Naive B cell (primary cell): ENCODE measurements around the gene NLRP6. TPM values are rescaled to one million over a fixed set of nuclear protein-coding genes. Genes with fewer than 3 reads are reported as not detected.
"Not testable (repeated sequence)": the region's sequence is repeated elsewhere in the genome, so short reads cannot be mapped to it uniquely, and the experiment has no call there.

ENCODE experiments used
- ATAC-seq, 2 donors: fragments of 150-1000 bp; cut with Tn5 transposase; 2 replicates each; pipeline ENCODE4 v1.10.0; 2021; ENCODE audit warnings: low read depth in 2 of 2, mild to moderate bottlenecking in 2 of 2, moderate library complexity in 2 of 2
- DNase-seq: peaks from one replicate; pipeline ENCODE4 v3.0.0; 2022
- H3K27ac Mint-ChIP-seq, 6 donors: one replicate each; pipeline ENCODE4 v1.8.0; 2020 to 2022; ENCODE audit warnings: mild to moderate bottlenecking in 6 of 6, mixed read lengths in 6 of 6, moderate library complexity in 5 of 6, inconsistent platforms in 2 of 6
- H3K27me3 Mint-ChIP-seq, 3 donors: one replicate each; pipeline ENCODE4 v1.8.0; 2021 to 2022; ENCODE audit warnings: mixed read lengths in 3 of 3, mild to moderate bottlenecking in 1 of 3
- H3K36me3 Mint-ChIP-seq, 2 donors: one replicate each; pipeline ENCODE4 v1.8.0; 2020 to 2022; ENCODE audit warnings: mixed read lengths in 2 of 2, inconsistent platforms in 1 of 2, mild to moderate bottlenecking in 1 of 2
- H3K4me1 Mint-ChIP-seq, 3 donors: one replicate each; pipeline ENCODE4 v1.8.0; 2020 to 2022; ENCODE audit warnings: mixed read lengths in 3 of 3, inconsistent platforms in 1 of 3, mild to moderate bottlenecking in 1 of 3, moderate library complexity in 1 of 3
- H3K4me3 Mint-ChIP-seq, 8 donors: one replicate each; pipeline ENCODE4 v1.8.0; 2020 to 2022; ENCODE audit warnings: mild to moderate bottlenecking in 8 of 8, mixed read lengths in 8 of 8, moderate library complexity in 8 of 8, inconsistent platforms in 2 of 8
- H3K9me3 Mint-ChIP-seq, 7 donors: one replicate each; pipeline ENCODE4 v1.8.0; 2020 to 2022; ENCODE audit warnings: mixed read lengths in 7 of 7, mild to moderate bottlenecking in 5 of 7, inconsistent platforms in 2 of 7, moderate library complexity in 1 of 7
- polyA plus RNA-seq, 6 donors: library from polyadenylated mRNA; unstranded; fragments of 300-500 nt; fragmentation: Illumina TruSeq; gene quantifications; one replicate each; pipeline ENCODE4 v1.2.3, GENCODE V29; 2021; ENCODE audit warnings: low read depth in 6 of 6

Gene NLRP6
- polyA plus RNA-seq, 6 donors from 2014 or later: 1.4 to 3.3 (median 2.2) TPM

DNA sequence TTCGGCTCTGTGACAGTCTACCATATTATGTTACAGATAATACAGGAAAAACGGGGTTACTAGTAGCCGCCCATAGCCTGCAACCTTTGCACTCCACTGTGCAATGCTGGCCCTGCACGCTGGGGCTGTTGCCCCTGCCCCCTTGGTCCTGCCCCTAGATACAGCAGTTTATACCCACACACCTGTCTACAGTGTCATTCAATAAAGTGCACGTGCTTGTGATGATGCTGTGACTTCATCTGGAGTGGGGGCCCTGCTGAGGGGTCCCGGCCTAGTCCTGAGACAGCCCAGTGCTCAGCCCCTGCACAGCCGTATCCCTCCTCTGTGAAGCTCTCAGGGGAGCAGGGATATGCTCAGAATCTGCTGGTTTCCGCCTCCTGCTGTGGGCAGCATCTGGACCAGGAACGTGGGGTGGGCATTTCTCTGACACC is 36.9 kb downstream of the NLRP6 start:
- Mint-ChIP-seq H3K4me3 (peak overlapping the region; percentile 38 to 96 (median 91)), H3K27me3 (peaks cover 0 to under 1% (median 0%) of the 10 kb centered on the region in 3 donors), H3K27ac (peak overlapping the region in 2 of 6 donors; percentile 26 to 86), H3K36me3 (no peaks in the 10 kb centered on the region), H3K4me1 (peaks cover 25 to 61% (median 38%) of the 10 kb centered on the region in 3 donors), H3K9me3 (no peaks in the 10 kb centered on the region)
- DNase-seq (no peak), ATAC-seq (no peak)

DNA sequence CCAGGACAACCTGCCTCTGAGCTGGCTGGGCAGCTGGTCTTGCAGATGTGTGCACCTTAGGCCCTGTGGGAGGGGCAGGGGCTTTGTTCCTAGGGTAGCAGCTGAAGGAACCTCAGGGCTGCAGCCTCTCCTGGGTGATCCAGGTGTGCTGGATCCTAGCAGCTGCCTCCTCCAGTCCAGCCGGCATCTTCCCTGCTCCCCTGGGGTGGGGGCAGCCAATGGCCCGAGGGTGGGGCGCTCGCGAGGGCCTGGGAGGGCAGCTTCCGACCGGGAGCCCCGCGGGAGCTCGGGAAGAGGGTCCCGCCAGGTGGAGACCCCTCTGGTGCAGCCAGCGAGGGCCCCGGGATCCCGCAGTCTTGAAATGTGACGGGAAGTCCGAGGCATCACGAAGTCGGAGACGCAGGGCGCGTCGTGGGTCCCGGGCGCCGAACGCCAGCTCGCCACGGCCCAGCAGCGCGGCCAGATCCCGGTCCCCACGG is 37.3 kb downstream of the NLRP6 start:
- DNase-seq: no peak
- Mint-ChIP-seq H3K9me3 (no peaks in the 10 kb centered on the region), H3K27ac (no peak overlapping the region), H3K4me3 (peak overlapping the region in 5 of 8 donors; percentile 38 to 96 (median 90)), H3K36me3 (no peaks in the 10 kb centered on the region), H3K27me3 (peaks cover 0 to 5% (median 4%) of the 10 kb centered on the region in 3 donors), H3K4me1 (peaks cover 30 to 65% (median 43%) of the 10 kb centered on the region in 3 donors)
- ATAC-seq: no peak

DNA sequence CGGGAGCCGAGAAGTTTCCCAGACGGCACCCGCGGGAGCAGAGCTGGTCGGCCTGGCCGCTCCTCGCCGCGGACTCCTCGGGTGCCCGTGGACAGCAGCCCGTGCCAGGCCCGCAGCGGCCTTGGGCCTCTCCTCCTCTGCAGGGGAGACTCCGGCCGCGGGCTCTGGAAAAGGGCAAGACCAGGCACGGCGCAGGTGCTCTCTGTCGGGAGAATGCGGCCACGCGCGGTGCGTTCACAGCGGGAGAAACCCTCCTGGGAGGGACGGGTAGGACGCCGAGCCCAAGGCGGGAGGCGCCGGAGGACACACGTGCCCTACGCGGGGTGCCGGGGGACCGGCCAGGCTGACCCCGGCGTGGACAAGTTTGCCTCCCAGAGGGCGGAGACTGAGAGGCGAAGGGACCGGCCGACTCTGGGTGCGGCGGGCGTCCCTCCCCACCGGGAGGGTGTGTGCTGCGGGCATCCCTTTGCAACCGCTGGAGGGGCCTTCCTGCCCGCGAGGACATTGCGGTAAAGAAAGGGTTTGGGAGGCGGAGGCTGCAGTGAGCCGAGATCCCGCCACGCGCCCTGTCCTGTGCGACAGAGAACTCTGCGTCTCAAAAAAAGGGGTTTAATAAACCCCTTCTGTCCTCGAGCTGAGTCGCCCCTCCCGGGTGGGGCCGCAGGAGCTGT is 38.0 kb downstream of the NLRP6 start:
- H3K27ac Mint-ChIP-seq: no peak overlapping the region
- H3K4me3 Mint-ChIP-seq: peak overlapping the region in 7 of 8 donors; percentile 16 to 92 (median 62)
- no peaks in the 10 kb centered on the region for H3K9me3 Mint-ChIP-seq
- ATAC-seq (no peak), DNase-seq (no peak)
- H3K27me3 Mint-ChIP-seq: peaks cover 0 to 8% (median 6%) of the 10 kb centered on the region in 3 donors
- H3K36me3 Mint-ChIP-seq: no peaks in the 10 kb centered on the region
- H3K4me1 Mint-ChIP-seq: peaks cover 34 to 68% (median 46%) of the 10 kb centered on the region in 3 donors

DNA sequence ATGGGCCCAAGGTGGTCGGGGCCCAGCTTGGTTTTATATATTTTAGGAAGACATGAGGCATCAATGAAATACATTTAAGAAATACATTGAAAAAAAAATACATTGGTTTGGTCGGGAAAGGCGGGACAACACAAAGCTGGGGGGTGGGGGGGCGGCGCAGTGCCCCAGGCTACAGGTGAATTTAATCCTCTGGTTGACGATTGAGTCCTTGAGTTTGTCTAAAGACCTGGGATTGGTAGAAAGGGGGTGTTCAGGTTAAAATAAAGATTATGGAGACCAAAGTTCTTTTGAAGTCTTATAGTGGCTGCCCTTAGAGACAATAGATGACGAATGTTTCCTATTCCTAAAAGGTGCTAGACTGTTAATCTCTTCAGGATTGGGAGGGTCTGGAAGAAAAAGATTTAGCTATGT is 38.7 kb downstream of the NLRP6 start:
- H3K9me3 Mint-ChIP-seq: no peaks in the 10 kb centered on the region
- DNase-seq (no peak), ATAC-seq (no peak)
- H3K27me3 Mint-ChIP-seq: peaks cover 0 to 8% (median 6%) of the 10 kb centered on the region in 3 donors
- peak overlapping the region; percentile 34 to 92 (median 71) for H3K4me3 Mint-ChIP-seq
- peak overlapping the region in 5 of 6 donors; percentile 33 to 87 (median 76) for H3K27ac Mint-ChIP-seq
- H3K4me1 Mint-ChIP-seq: peaks cover 34 to 63% (median 46%) of the 10 kb centered on the region in 3 donors
- H3K36me3 Mint-ChIP-seq: no peaks in the 10 kb centered on the region

DNA sequence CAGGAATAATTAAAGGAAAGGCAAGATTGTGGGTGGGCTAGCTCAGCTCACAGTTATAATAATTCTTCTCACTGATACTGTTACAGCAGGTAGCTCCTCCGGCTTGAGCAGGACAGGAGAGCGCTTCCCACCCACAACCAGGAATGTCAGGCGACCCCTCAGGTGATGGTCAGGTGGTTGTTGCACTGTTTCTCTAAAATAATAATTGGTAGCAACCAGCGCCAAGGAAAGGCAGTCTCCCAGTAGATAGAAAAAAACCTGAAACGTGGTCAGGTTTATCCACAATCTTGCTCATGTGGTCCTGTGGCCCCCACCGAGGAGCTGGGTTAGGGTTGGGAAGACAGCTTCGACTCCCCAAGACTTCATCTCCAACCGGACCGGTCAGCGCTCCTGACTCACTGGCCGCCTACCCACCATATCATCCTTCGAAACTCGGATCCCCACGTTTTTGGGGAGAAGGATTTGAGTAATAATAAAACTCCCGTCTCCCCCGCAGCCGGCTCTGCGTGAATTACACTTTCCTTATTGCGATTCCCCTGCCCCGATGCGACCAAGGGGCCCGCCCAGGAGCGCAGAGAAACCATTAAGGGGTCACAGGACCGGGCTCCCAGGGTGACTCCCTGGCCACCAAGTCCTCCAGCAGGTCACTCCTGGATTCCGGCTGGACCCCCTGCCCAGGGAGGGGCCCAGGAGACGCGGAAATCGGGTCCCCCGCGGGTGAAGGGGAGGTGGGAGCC is 39.6 kb downstream of the NLRP6 start:
- not testable (repeated sequence) for DNase-seq, H3K36me3 Mint-ChIP-seq, H3K9me3 Mint-ChIP-seq, H3K27me3 Mint-ChIP-seq, ATAC-seq
- Mint-ChIP-seq H3K27ac (peak overlapping the region in 3 of 6 donors; percentile 33 to 57 (median 38)), H3K4me3 (peak overlapping the region; percentile 40 to 92 (median 68)), H3K4me1 (peaks cover 33 to 55% (median 45%) of the 10 kb centered on the region in 3 donors)

DNA sequence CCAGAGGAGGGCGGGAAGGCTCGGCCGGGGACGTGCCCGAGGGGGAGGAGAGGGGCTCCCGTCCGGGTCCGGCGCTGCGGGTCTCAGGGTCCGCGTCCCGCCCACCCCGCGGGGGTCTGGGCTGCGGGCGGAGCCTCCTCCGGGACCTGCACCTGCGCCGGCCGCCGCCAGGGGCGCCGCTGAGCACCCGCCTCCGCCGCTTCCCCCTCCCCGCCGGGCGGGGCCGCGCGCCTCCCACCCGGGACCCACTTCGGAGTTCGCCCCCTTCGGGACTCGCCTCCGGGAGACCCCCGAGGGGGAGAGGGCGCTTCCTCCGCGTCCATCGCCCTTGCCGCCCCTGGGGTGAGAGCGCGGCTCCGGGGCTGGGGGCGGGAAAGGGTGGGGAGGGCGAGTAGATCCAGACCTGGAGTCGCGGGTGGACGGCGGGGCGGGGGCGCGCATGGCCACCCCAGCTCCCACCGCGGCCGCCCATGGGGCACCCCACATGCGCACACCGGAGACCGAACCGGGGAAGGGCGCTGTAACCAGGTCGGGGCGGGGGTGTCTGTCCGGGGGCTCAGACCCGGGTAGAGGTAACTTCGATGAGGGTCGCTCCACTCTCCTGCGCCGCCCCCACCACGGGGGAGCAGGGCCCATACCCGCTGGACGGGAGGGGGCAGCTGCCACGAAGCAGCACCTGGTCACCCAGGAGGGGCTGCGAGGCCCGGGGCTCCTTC is 40.4 kb downstream of the NLRP6 start:
- not testable (repeated sequence) for H3K36me3 Mint-ChIP-seq, DNase-seq, H3K27me3 Mint-ChIP-seq, H3K9me3 Mint-ChIP-seq, H3K27ac Mint-ChIP-seq
- Mint-ChIP-seq H3K4me1 (peaks cover 26 to 48% (median 38%) of the 10 kb centered on the region in 3 donors), H3K4me3 (peak overlapping the region in 5 of 8 donors; percentile 22 to 88 (median 68))
- peak; percentile 57 to 60 for ATAC-seq

DNA sequence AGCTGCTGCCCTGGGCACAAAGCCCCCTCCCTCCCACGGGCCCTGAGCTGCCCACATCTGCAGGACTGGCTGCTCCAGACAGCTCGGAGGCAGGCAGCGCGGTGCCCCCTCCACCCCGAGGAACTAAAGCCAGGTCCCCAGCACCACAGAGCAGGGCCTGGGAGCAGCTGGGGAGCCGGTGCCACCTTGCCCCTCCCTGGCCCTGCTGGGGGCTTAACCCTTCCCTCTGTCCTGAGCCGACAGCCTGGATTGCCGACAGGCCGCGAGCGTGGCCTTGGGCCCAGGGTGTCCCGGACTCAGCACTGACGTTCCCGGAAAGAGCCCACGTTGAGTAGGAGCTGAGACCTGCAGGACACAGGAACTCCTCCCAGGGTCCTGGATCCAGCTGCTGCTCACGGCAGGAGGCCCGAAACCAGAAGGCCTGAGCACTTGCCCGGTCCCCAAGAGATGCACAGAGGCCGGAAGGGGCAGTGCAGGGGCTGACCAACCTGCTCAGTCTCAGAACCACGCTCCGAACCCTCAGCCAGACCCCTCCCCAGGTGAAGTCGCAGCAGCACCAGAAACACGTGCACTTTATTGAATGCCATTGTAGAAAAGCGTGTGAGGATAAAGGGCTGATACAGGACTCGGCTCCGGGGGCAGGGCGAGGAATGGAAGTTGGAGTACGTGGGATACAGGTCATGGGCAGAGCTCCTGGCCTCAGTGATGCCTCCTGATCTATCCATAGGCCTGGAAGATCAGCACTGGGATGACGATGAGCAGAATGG is 41.1 kb downstream of the NLRP6 start:
- DNase-seq, H3K9me3 Mint-ChIP-seq, H3K36me3 Mint-ChIP-seq, H3K27me3 Mint-ChIP-seq: not testable (repeated sequence)
- peak; percentile 20 to 37 for ATAC-seq
- Mint-ChIP-seq H3K27ac (peak overlapping the region in 4 of 6 donors; percentile 2 to 69 (median 34)), H3K4me3 (peak overlapping the region; percentile 68 to 88 (median 82)), H3K4me1 (peaks cover 19 to 43% (median 31%) of the 10 kb centered on the region in 3 donors)

DNA sequence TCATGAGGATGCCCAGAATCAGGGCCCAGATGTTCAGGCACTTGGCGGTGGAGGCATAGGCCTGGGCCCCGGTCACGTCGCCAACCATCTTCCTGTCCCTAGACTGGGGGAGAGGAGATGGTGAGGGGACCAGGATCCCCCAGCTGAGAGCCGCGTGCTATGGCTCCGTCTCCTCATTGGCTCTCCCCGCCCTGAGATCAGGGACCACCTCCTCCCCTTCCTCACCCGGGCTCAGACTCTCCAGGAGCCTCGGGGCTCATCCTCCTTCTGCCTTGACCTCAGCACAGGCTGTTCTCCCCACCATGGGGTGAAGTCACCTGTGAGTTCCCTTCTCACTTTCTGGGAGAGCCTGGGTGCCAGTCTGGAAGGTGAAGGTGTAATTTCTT is 41.7 kb downstream of the NLRP6 start:
- not testable (repeated sequence) for H3K9me3 Mint-ChIP-seq, H3K36me3 Mint-ChIP-seq, ATAC-seq, H3K27me3 Mint-ChIP-seq, DNase-seq
- peak overlapping the region in 5 of 6 donors; percentile 48 to 80 (median 69) for H3K27ac Mint-ChIP-seq
- H3K4me1 Mint-ChIP-seq: peaks cover 21 to 43% (median 33%) of the 10 kb centered on the region in 3 donors
- H3K4me3 Mint-ChIP-seq: peak overlapping the region; percentile 68 to 88 (median 82)

DNA sequence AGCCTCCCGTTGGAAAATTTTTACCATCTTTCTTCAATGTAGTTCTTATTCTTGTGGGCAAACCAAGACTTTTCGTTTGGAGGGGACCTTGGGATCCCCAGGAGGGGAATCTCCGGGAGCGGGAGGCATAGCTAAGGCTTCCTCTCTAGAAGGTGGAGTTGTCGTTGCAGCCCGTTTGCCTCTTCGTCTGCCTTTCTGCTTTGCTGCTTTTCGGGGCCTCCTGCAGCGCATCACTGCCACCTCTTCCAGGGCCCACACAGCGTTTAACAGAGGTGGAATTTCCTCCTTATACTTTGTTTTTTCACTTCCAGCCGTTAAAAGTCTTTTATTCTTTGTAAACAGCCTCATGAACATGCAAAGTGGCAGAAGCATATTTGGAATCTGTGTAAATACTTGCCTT is 45.9 kb downstream of the NLRP6 start:
- peak overlapping the region in 1 of 8 donors; percentile 15 for H3K4me3 Mint-ChIP-seq
- H3K4me1 Mint-ChIP-seq: peaks cover 37 to 60% (median 47%) of the 10 kb centered on the region in 3 donors
- ATAC-seq (no peak), DNase-seq (no peak)
- peaks cover 0 to 8% (median 6%) of the 10 kb centered on the region in 3 donors for H3K27me3 Mint-ChIP-seq
- H3K9me3 Mint-ChIP-seq: peaks cover 0 to 2% (median 0%) of the 10 kb centered on the region in 7 donors
- peak overlapping the region in 2 of 6 donors; percentile 49 to 54 for H3K27ac Mint-ChIP-seq
- H3K36me3 Mint-ChIP-seq: no peaks in the 10 kb centered on the region

DNA sequence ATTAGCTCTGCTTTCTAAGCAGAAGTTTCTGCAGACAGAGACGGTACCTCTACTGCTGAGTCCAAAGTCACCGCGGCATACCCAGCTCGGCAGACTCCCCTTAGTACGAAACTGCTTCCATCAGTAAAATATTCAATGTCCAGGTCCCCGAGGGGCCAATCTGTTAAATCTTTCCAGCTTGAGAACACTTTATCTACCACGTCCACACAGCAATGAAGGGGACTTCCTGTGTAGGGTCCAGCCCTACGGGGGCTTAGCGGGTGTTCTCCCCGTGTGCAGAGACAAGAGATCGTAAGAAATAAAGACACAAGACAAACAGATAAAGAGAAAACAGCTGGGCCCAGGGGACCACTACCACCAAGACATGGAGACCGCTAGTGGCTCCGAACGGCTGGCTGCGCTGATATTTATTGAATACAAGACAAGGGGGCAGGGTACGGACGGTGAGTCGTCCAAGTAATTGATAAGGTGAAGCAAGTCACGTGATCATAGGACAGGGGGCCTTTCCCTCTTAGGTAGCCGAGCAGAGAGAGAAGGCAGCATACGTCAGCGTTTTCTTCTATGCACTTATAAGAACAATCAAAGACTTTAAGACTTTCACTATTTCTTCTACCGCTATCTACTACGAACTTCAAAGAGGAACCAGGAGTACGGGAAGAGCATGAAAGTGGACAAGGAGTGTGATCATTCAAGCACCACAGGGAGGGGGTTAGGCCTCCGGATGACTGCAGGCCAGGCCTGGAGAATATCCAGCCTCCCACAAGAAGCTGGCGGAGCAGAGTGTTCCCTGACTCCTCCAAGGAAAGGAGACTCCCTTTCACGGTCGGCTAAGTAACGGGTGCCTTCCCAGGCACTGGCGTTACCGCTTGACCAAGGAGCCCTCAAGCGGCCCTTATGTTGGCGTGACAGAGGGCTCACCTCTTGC is 46.6 kb downstream of the NLRP6 start:
- H3K9me3 Mint-ChIP-seq, DNase-seq, ATAC-seq, H3K27me3 Mint-ChIP-seq, H3K36me3 Mint-ChIP-seq: not testable (repeated sequence)
- Mint-ChIP-seq H3K27ac (peak overlapping the region; percentile 37 to 96 (median 50)), H3K4me1 (peaks cover 39 to 61% (median 48%) of the 10 kb centered on the region in 3 donors), H3K4me3 (peak overlapping the region in 3 of 8 donors; percentile 15 to 44 (median 28))

DNA sequence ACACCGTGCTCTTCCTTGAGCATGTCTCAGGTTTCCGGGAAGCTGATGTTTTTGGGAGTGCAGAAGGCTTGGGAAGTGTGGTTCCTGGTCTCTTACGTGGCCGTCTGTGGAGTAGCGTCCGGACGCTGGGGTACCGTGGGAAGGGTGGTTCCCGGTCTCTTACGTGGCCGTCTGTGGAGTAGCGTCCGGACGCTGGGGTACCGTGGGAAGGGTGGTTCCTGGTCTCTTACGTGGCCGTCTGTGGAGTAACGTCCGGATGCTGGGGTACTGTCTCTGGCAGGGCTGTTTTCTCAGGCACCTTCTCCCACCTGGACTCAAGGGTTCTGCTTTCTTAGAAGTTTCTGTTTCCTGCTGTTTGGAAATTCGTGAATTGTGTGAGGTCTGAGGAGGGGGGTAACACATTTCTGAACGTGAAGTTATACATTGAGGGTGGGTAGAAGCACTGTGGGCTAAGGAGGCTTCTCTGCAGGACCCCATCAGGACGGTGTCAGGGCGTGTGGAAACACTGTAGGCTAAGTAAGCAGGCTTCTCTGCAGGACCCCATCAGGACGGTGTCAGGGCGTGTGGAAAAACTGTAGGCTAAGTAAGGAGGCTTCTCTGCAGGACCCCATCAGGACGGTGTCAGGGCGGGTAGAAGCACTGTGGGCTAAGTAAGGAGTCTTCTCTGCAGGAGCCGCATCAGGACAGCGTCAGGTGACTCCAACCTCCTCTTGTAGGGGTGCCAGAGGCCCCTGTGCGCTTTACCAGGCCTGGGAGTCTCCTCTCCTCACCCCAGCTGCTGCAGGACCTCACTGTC is 47.8 kb downstream of the NLRP6 start:
- H3K4me1 Mint-ChIP-seq: peaks cover 37 to 56% (median 39%) of the 10 kb centered on the region in 3 donors
- H3K36me3 Mint-ChIP-seq: no peaks in the 10 kb centered on the region
- peak overlapping the region; percentile 78 to 98 (median 95) for H3K27ac Mint-ChIP-seq
- ATAC-seq (no peak), DNase-seq (no peak)
- peaks cover 0 to 4% (median 0%) of the 10 kb centered on the region in 7 donors for H3K9me3 Mint-ChIP-seq
- no peaks in the 10 kb centered on the region for H3K27me3 Mint-ChIP-seq
- peak overlapping the region; percentile 46 to 90 (median 72) for H3K4me3 Mint-ChIP-seq
